GM18502 (cell line): ENCODE results near the gene RTTN.

Source experiments
- ATAC-seq: cut with Tn5 transposase; IDR thresholded peaks from one replicate; pipeline ENCODE4 v1.9.1; 2021; ENCODE audit warnings: mild to moderate bottlenecking; ENCODE audit not compliant: unreplicated experiment, poor library complexity

RTTN gene

GRCh38 chr18:70158992-70159717 lies 46.3 kb downstream of the RTTN start:
- peak; percentile 79 for ATAC-seq

GRCh38 chr18:70156886-70157285 lies 48.6 kb downstream of the RTTN start:
- ATAC-seq, result no peak

- ATAC-seq, result no peak
Measured at GRCh38 chr18:70154591-70155194, 50.8 kb downstream of the RTTN start.

GRCh38 chr18:70151614-70152013 lies 53.9 kb downstream of the RTTN start:
- no peak for ATAC-seq

- ATAC-seq, result no peak
Measured at GRCh38 chr18:70149616-70150301, 55.7 kb downstream of the RTTN start.

- no peak for ATAC-seq
Measured at GRCh38 chr18:70149156-70149555, 56.3 kb downstream of the RTTN start.

- no peak for ATAC-seq
Measured at GRCh38 chr18:70148039-70148938, 57.2 kb downstream of the RTTN start.

- ATAC-seq, result no peak
Measured at GRCh38 chr18:70146174-70146573, 59.3 kb downstream of the RTTN start.

GRCh38 chr18:70142001-70142400 lies 63.5 kb downstream of the RTTN start:
- no peak for ATAC-seq

GRCh38 chr18:70139138-70139537 lies 66.3 kb downstream of the RTTN start:
- no peak for ATAC-seq

- ATAC-seq, result peak; percentile 59
Measured at GRCh38 chr18:70135604-70136003, 69.9 kb downstream of the RTTN start.

- ATAC-seq, result no peak
Measured at GRCh38 chr18:70132999-70133398, 72.5 kb downstream of the RTTN start.

GRCh38 chr18:70128271-70128670 lies 77.2 kb downstream of the RTTN start:
- ATAC-seq, result no peak

- no peak for ATAC-seq
Measured at GRCh38 chr18:70127359-70127758, 78.1 kb downstream of the RTTN start.

GRCh38 chr18:70126832-70127231 lies 78.7 kb downstream of the RTTN start:
- ATAC-seq, result no peak

- ATAC-seq, result no peak
Measured at GRCh38 chr18:70124139-70124538, 81.3 kb downstream of the RTTN start.

- peak; percentile 49 for ATAC-seq
Measured at GRCh38 chr18:70121842-70122241, 83.6 kb downstream of the RTTN start.

- ATAC-seq, result no peak
Measured at GRCh38 chr18:70116949-70117348, 88.5 kb downstream of the RTTN start.

GRCh38 chr18:70113511-70113910 lies 92.0 kb downstream of the RTTN start:
- no peak for ATAC-seq

GRCh38 chr18:70110678-70111077 lies 94.8 kb downstream of the RTTN start:
- no peak for ATAC-seq

- no peak for ATAC-seq
Measured at GRCh38 chr18:70107091-70107490, 98.4 kb downstream of the RTTN start.
